ENCODE measurements around the gene DNAJC30. TPM values are rescaled to one million over a fixed set of nuclear protein-coding genes. Genes with fewer than 3 reads are reported as not detected.

Gene DNAJC30
- polyA plus RNA-seq, 1 of the 3 experiments (the other 2 are of a cell fraction), result 11.0 TPM

DNA sequence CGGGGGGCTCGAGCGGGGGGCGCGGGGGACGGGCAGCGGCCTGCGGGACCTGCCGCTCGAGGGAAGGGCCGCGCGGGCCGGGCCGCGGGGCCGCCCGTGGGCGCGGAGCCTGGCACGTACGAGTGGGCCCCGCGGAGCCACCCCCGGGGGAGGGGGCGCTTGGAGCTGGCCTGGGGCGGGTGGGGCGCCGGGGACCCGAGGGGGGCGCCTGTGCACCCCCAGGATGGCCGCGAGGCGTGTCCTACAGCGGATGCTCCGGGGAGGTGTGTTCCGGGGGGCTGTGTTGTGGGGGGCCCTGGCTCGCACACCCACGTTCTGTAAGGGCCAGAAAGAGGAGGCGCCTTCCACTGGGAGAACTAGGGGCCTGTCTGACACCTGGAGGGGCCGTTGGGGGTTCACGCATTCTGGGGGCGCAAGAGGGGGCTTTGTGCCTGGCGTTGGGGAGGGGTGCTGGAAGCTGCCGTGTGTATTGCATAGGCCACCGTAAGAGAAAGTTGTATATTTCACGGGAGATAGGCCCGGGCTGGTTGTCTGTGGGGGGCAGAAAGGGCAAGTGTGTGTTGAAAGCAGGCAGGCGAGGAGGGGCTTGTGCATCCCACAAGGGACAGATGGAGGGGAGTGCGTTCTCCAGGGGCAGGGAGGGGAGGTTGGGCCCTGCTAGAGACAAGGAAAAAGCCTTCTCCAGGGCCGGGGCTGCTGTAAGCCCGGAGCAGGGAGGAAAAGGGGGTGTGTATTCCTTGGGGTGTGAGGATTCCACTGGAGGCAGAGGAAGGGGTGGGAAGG, 15.0 kb downstream of the DNAJC30 start:
- peak overlapping the region; percentile 73 for H3K9ac ChIP-seq

DNA sequence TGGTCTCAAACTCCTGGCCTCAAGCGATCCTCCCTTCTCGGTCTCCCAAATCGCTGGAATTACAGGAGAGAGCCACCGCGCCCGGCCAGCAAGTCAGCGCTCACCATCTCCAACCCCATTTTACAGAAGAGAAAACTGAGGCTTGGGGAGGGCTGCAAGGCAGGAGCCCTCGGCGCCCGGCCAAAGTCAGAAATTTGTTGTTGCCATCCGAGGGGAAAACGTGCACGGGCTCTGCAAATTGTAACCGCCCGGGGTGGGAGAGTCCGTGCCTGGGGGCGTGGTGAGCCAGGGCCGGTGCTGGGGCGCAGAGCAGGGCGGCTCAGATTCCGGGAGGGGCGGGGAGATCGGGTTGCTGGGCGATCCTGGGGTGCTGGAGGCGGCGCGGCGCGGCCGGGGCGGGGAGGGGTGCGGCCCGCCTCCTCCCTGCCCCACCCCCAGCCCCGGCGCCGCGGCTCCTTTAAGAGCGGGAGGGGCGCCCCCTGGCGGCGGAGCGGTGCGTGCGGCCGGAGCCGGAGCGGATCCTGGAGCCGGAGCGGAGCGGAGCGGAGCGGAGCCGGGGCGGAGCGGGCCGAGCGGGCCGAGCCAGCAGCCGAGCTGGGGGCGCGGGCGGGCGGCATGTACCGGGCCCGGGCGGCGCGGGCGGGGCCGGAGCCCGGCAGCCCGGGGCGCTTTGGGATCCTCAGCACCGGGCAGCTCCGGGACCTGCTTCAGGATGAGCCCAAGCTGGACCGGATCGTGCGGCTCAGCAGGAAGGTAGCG, 15.7 kb downstream of the DNAJC30 start, which contains the start of gene VPS37D:
Gene VPS37D, plus strand, starts transcription at position 488 of the 759 bp plus-strand sequence. Its CDS starts 128 bp downstream, at position 616.
- Histone ChIP-seq H3F3A (replicated peaks; ENCODE audit: insufficient read depth) (peaks cover 6% of the 10 kb centered on the region), H3K79me2 (ENCODE audit: insufficient read depth) (0 out of 2 replicates have a peak, but pooled peaks cover 4% of the 10 kb centered on the region), H3K4me3 (ENCODE audit: low read depth in 2 of 2, low read length in 1 of 2) (peak within 1 kb of the TSS; percentile 70 to 75), H3K36me3 (replicated peaks in 1 of 2; ENCODE audit: control insufficient read depth in 1 of 2, insufficient read depth in 2 of 2, low read length in 1 of 2) (peaks cover 0 to 2% of the 10 kb centered on the region in 2 experiments), H3K27ac (ENCODE audit: low read depth in 2 of 2, low read length in 1 of 2) (peak within 1 kb of the TSS in 1 of 2 experiments; percentile 22; a peak in 1 of 4 replicates), H3K4me1 (ENCODE audit: control insufficient read depth in 1 of 2, insufficient read depth in 2 of 2, low read depth in 1 of 2, low read length in 1 of 2) (peaks cover 0 to 8% of the 10 kb centered on the region in 2 experiments; a peak in 1 of 4 replicates), H2AFZ (ENCODE audit: low read depth) (peak within 1 kb of the TSS; percentile 77), H3K9me3 (no peaks in the 10 kb centered on the region), H3K9ac (peak within 1 kb of the TSS; percentile 73), H3K27me3 (ENCODE audit: insufficient read depth) (0 out of 2 replicates have a peak, but pooled peaks cover 6% of the 10 kb centered on the region), H3K9me2 (no peaks in the 10 kb centered on the region), H3K4me2 (peak within 1 kb of the TSS; percentile 93), H4K20me1 (ENCODE audit: insufficient read depth) (no peaks in the 10 kb centered on the region)
- ChIA-PET CTCF (interaction anchor here (0.6 to 7.9 kb wide), 43 partner anchors 8 to 187 kb away, joined by 3 to 125 read pairs (median 4); partner anchors contain the start of genes MLXIPL, STX1A and TBL2), POLR2A (interaction anchor here (1.3 to 1.5 kb wide), 2 partner anchors 58 to 61 kb away, joined by 3 to 4 read pairs; no protein-coding TSS in a partner anchor)
- DNase-seq, result peak; percentile 100
- WGBS (ENCODE audit: low lambda C conversion rate), result under 1% methylated on average over 39 of the region's 79 CpGs
- no peak for TF ChIP-seq POLR2AphosphoS5 (IDR thresholded peaks at IDR 0.05; ENCODE audit: low read depth, low read length)
- TF ChIP-seq TEAD4 (IDR thresholded peaks at IDR 0.05; ENCODE audit: borderline replicate concordance, insufficient read depth), result no peak
- TF ChIP-seq, protein P1, sequence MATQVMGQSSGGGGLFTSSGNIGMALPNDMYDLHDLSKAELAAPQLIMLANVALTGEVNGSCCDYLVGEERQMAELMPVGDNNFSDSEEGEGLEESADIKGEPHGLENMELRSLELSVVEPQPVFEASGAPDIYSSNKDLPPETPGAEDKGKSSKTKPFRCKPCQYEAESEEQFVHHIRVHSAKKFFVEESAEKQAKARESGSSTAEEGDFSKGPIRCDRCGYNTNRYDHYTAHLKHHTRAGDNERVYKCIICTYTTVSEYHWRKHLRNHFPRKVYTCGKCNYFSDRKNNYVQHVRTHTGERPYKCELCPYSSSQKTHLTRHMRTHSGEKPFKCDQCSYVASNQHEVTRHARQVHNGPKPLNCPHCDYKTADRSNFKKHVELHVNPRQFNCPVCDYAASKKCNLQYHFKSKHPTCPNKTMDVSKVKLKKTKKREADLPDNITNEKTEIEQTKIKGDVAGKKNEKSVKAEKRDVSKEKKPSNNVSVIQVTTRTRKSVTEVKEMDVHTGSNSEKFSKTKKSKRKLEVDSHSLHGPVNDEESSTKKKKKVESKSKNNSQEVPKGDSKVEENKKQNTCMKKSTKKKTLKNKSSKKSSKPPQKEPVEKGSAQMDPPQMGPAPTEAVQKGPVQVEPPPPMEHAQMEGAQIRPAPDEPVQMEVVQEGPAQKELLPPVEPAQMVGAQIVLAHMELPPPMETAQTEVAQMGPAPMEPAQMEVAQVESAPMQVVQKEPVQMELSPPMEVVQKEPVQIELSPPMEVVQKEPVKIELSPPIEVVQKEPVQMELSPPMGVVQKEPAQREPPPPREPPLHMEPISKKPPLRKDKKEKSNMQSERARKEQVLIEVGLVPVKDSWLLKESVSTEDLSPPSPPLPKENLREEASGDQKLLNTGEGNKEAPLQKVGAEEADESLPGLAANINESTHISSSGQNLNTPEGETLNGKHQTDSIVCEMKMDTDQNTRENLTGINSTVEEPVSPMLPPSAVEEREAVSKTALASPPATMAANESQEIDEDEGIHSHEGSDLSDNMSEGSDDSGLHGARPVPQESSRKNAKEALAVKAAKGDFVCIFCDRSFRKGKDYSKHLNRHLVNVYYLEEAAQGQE (IDR thresholded peaks at IDR 0.05; ENCODE audit: low read depth, low read length), result no peak
- TF ChIP-seq, protein P2, sequence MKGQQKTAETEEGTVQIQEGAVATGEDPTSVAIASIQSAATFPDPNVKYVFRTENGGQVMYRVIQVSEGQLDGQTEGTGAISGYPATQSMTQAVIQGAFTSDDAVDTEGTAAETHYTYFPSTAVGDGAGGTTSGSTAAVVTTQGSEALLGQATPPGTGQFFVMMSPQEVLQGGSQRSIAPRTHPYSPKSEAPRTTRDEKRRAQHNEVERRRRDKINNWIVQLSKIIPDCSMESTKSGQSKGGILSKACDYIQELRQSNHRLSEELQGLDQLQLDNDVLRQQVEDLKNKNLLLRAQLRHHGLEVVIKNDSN (IDR thresholded peaks at IDR 0.05; ENCODE audit: borderline replicate concordance, low read depth), result no peak
- no peak for TF ChIP-seq RFX5 (IDR thresholded peaks at IDR 0.05; ENCODE audit: low read length)
- TF ChIP-seq EZH2phosphoT487 (IDR thresholded peaks at IDR 0.05; ENCODE audit: borderline replicate concordance, low read depth), result no peak
- TF ChIP-seq SMC3 (IDR thresholded peaks at IDR 0.05; ENCODE audit: low read depth, low read length), result peak; percentile 87
- TF ChIP-seq GATA2 (CRISPR knock-in tag; IDR thresholded peaks at IDR 0.05), result no peak

More for the DNA sequence above, 15.0 kb downstream of the DNAJC30 start:
- TF ChIP-seq RAD21 (IDR thresholded peaks at IDR 0.05; ENCODE audit: low read length), result no peak
- TF ChIP-seq, protein P1 (IDR thresholded peaks at IDR 0.05; ENCODE audit: low read depth, low read length), result no peak
- TF ChIP-seq GATA2 (CRISPR knock-in tag; IDR thresholded peaks at IDR 0.05), result no peak
- TF ChIP-seq NFIC (IDR thresholded peaks at IDR 0.05; ENCODE audit: borderline replicate concordance), result no peak
- TF ChIP-seq POLR2AphosphoS5 (IDR thresholded peaks at IDR 0.05; ENCODE audit: low read depth, low read length), result no peak
- TF ChIP-seq GABPA (IDR thresholded peaks at IDR 0.05; ENCODE audit: low read depth), result no peak
- TF ChIP-seq FOSL2 (IDR thresholded peaks at IDR 0.05; ENCODE audit: borderline replicate concordance, low read depth), result no peak
- TF ChIP-seq CHD2 (IDR thresholded peaks at IDR 0.05; ENCODE audit: low read length, partially characterized antibody), result no peak
- Histone ChIP-seq H3K4me1 (ENCODE audit: control insufficient read depth in 1 of 2, insufficient read depth in 2 of 2, low read depth in 1 of 2, low read length in 1 of 2) (peaks cover 0 to 8% of the 10 kb centered on the region in 2 experiments; a peak in 1 of 4 replicates), H3K27me3 (ENCODE audit: insufficient read depth) (0 out of 2 replicates have a peak, but pooled peaks cover 6% of the 10 kb centered on the region), H3K36me3 (replicated peaks in 1 of 2; ENCODE audit: control insufficient read depth in 1 of 2, insufficient read depth in 2 of 2, low read length in 1 of 2) (peaks cover 0 to 2% of the 10 kb centered on the region in 2 experiments), H3K9me2 (no peaks in the 10 kb centered on the region), H2AFZ (ENCODE audit: low read depth) (peak overlapping the region; percentile 29; the same call in 1 of the 2 replicates), H3K79me2 (ENCODE audit: insufficient read depth) (0 out of 2 replicates have a peak, but pooled peaks cover 4% of the 10 kb centered on the region), H3K4me3 (ENCODE audit: low read depth in 2 of 2, low read length in 1 of 2) (peak overlapping the region; percentile 70 to 75), H4K20me1 (ENCODE audit: insufficient read depth) (no peaks in the 10 kb centered on the region), H3K9me3 (no peaks in the 10 kb centered on the region), H3F3A (replicated peaks; ENCODE audit: insufficient read depth) (peaks cover 6% of the 10 kb centered on the region), H3K4me2 (peak overlapping the region; percentile 93), H3K27ac (ENCODE audit: low read depth in 2 of 2, low read length in 1 of 2) (peak overlapping the region in 1 of 2 experiments; percentile 22; a peak in 1 of 4 replicates)
- POLR2A ChIA-PET, result interaction anchor here (1.2 to 1.6 kb wide), 4 partner anchors 57 to 90 kb away, joined by 3 to 5 read pairs (median 4); partner anchors contain the start of genes ABHD11 and TBL2
- 3% methylated on average over 20 of the region's 52 CpGs for WGBS (ENCODE audit: low lambda C conversion rate)
- CTCF ChIA-PET, result interaction anchor here (0.6 to 7.9 kb wide), 43 partner anchors 8 to 186 kb away, joined by 3 to 125 read pairs (median 4); partner anchors contain the start of genes MLXIPL, STX1A and TBL2
- peak; percentile 84 for DNase-seq

Data from SK-N-SH (cell line).